GM10266 (cell line): ENCODE results near the gene ASPDH.

Source experiments
- DNase-seq: peaks from one replicate; pipeline ENCODE4 v3.0.0; 2012; ENCODE audit errors: extremely low spot score
- TF ChIP-seq, protein P1 (sequence below): IDR thresholded peaks from 2 replicates; pipeline ENCODE4 v1.5.1; 2012; ENCODE audit warnings: mild to moderate bottlenecking, low read depth; ENCODE audit not compliant: control insufficient read depth, insufficient read depth; ENCODE audit errors: missing control alignments

The ASPDH gene

DNA sequence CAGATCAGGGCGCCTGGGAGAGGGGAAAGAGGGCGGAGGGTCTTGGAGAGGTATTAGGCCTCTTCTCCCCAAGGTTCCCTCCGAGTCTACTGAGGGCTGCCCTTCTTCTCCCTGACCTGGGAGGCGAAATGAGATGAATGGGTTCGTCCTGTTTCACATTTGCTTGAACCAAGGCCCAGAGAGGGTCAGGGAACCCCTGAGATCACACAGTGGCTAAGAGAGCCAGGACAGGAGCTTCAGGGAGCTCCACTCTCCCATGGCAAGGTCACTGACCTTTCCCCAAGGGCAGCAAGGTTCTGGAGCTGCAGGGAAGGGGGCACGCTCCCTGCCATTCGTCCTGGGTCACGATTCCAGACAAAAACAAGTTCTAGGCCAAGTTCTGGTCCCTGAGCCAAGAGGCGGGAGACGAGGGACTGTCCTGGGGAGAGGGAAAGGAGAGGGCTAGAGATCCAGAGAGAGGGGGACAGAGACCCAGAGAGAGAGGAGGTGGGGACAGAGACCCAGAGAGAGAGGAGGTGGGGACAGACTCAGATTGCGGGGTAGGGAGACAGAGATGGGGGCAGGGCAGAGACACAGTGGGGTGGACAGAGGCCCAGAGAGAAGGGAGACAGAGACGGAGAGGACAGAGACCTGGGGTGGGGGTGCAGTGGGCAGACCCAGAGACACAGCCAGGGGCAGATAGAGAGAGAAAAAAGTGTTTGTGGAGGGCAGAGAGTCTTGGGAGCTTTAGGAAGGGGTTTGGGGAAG, 541 bp downstream of the ASPDH start:
- peak; percentile 40 for DNase-seq
- TF ChIP-seq, protein P1, sequence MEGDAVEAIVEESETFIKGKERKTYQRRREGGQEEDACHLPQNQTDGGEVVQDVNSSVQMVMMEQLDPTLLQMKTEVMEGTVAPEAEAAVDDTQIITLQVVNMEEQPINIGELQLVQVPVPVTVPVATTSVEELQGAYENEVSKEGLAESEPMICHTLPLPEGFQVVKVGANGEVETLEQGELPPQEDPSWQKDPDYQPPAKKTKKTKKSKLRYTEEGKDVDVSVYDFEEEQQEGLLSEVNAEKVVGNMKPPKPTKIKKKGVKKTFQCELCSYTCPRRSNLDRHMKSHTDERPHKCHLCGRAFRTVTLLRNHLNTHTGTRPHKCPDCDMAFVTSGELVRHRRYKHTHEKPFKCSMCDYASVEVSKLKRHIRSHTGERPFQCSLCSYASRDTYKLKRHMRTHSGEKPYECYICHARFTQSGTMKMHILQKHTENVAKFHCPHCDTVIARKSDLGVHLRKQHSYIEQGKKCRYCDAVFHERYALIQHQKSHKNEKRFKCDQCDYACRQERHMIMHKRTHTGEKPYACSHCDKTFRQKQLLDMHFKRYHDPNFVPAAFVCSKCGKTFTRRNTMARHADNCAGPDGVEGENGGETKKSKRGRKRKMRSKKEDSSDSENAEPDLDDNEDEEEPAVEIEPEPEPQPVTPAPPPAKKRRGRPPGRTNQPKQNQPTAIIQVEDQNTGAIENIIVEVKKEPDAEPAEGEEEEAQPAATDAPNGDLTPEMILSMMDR, result no peak

DNA sequence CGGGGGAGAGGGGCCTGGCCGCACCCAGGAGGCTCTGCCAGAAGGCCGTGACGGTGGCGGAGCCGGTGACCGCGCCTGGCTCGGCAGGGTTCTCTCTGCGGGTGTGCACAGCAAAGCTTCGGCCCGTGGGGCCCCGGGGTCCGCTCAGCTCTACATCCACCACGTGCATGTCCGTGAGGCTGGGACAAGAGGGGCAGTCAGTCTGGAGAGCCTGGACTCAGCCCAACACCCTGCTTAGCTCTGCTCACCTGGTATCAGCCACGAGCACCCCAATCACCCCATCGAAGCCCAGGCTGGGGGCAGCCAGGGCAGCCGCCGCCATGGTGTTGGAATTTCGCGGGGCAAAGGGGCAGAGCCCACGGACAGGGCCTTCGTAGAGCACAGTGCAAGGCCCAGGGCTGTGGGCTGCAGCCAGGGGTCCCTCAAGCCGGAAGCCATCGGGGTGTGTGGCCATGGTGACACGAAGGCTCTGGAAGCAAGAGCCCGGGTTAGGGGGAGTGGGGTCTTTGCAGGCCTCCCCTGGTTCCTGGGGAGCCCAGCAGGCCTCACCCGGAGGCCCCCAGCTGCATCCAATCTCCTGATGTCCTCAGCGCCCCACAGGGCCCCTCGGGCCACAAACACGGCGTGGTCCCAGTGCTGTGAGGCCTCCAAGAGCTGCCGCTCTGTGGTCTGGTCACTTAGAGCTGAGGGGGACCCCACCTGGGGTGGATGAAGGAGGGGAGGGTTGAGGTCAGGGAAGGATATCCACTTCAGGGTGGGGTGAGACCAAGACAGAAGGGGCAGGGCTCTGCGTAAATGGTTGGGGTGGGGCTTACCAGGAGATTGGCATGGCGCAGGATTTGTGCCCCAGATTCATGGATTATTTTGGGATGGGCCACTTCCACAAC, 1.4 kb downstream of the ASPDH start:
- no peak for DNase-seq
- TF ChIP-seq, protein P1, result no peak

DNA sequence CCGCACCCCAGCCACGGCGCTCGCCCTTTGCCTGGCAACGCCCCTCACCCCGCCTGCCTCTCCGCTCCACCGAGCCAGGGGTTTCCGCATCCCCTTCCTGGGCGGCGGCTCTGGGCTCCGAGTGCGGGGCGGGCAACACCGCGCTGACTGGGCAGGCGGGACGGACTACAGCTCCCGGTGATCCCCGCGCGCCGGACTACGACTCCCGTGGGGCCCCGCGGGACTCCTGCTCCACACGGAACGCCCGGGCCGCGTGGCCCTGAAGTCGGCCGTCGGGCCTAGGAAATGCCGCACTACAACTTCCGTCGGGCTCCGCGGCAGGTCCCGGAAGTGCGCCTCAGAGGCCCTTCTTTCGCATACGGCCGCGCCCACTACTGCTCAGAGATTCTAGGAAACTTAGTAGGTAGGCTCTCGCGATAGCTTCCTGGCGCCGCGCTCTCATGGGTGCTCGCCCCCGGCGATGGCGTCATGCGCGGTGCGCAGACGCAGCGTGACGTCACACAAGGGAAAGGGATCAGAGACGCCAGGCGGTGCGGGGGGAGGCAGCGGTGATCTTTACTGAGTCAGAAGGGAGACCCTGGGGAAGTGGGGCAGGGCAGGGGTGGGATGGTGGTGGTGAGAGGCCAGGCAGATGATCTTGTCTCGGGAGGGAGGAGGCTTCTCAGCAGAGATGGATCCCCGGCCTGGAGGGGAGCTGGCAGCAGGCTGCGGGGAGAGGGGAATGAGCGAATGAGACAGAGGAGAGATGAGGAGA, 2.5 kb downstream of the ASPDH start, which contains the start of gene JOSD2:
TSS of gene JOSD2 (minus strand) at position 123 of the 754 bp plus-strand sequence. CDS start 760 bp downstream, outside the sequence.
- TF ChIP-seq, protein P1, result no peak
- peak; percentile 99 for DNase-seq

DNA sequence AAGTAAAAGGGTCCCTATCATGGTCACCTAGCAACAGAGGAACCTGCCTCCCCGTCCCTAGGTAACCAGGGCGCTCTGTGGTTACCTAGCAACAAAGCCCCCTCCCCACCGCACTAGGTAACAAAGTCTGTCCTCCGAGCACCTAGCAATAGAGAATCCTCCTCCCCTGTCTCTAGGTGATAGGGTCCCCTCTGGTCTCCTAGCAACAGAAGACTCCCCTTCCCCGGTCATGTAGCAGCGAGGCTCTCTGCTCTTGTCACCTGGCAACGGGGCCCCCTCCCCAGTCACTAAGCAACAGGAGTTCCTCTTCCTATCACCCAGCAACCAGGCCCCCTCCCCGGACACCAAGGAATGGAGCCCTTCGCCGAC, 3.0 kb downstream of the ASPDH start:
- DNase-seq, result no peak
- TF ChIP-seq, protein P1, result no peak

DNA sequence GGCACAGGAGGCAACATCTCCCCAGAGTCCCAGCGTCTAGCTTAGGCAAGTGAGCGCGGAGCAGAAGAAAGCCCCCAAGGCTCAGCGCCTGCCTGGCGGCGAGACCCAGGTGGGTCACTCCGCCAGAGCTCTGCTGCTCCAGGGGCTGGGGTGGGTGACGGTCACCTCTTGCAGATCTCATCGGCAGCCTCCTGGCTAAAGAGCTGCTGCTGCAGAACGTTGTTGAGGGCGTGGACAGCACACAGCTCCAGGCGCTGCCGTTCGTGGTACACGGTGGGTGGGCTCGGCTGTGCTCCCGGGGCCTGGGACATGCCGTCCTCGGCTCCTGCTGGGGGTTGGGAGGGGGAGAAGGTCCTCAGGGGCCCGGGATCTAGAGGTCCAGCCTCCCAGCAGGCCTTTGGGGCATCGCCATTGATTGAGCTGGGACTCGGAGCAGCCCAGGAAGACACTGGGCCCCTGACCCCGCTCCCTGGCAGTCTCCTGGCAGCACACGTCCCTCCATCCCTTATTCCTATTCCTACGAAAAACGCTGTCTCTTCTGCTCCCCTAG, 3.5 kb downstream of the ASPDH start:
- TF ChIP-seq, protein P1, result no peak
- no peak for DNase-seq

DNA sequence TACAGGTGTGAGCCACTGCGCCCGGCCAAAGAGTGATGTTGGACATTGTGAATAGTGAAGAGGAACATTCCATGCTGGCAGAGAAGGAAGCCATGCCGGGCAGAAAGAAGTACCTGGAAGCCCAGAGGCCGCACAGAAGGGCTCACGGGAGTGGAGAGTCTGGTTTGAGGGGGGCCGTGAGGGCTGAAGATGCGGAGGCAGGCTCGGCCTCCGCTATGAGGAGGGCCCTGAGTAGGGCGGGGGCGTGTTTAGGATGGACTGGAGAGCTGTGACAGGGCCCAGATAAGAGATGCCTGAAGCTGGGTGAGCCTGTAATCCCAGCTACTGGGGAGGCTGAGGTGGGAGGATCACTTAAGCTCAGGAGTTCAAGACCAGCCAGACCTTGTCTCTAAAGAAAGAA, 4.3 kb downstream of the ASPDH start:
- DNase-seq, result no peak
- TF ChIP-seq, protein P1, result no peak

DNA sequence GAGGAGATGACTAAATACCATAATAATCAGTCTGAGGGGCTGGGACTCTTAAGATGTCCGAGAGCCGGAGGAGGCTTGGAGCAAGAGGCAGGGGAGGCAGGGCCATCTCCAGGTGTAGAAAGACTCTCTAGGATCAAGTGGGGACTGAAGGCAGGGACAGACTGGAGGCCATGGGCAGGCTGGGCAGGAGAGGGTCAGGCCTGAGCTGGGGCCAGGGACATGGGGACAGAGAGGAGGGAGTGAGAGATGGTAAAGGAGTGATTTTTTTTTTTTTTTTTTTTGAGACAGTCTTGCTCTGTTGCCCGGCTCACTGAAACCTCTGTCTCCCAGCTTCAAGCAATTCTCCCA, 4.9 kb downstream of the ASPDH start:
- no peak for DNase-seq
- TF ChIP-seq, protein P1, result no peak
